RKO (cell line): ENCODE results near the gene CD1E.
"Not testable (repeated sequence)": the region's sequence is repeated elsewhere in the genome, so short reads cannot be mapped to it uniquely, and the experiment has no call there.

Experiments
- DNase-seq: peaks from one replicate; pipeline ENCODE4 v3.0.0-alpha.2; 2016; ENCODE audit warnings: low spot score

The CD1E gene

DNA sequence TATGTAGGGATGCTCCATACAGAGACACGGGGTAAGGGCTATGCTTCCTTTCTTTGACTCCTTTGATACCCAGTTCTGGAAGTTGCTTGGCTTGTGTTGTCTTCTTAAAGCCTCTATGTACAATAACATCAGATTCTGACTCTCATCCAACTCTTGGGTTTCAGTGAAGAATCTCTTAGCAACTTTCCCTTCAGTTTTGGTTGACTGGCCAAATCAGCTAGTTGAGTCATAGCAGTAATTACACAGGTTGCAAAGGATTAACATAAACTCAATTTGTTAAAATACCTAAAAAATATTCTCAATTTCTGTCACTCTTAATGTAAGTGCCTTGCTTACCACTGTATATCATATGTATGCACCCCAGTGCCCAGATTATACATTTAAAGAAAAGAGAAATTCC is 9.2 kb downstream of the CD1E start:
- DNase-seq = no peak

DNA sequence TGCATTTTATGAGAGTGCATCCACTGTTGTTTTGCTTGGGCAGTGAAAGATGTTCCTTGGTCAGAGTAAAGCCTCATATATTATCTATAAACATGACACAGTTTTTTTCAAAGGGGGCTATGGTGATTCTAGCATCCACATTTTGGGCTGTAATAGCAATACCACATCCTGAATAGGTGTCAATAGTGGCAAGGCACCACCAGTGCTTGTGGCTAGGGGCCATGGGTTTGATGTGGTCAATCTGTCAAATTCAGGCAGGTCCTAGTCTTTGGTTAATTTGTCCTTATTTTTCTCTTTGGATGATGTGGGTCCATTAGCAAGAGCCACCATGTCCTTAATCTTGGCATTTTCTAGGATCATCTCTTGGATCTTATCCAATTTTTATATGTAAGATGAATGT is 13.1 kb downstream of the CD1E start:
- no peak for DNase-seq

DNA sequence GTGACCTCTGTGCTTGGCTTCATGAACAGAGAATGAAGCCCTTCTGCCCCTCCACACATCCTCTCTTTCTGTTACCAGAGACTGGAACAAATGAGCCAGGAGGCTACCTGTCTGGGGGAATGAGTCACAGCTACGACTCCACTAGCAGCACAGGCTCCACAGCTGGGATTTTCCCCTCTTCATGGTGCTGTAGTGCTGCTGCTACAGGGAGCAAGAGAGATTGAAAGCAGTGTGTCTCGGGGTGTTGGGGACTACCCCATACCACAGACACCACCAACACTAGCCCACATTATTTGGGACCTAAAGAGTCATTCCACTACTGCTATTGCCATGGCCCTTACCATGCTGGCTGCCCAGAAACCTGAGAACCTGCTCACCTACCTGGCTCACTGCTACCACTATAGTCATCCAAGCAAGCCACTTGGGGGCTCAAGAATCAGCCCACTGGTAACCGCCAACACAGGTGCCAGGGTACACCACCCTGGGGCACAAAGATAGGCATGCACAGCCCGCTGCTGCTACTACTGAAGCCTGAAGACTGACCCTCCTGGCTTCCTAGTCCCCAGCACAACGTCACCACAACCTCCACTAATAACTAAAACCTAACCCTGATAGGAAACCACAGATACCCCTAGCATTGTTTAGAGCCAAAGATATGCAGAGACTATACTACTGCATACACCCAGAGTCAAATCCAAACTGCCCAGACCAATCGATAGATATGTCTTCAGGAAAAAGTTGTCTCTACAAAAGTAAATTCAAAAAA is 17.7 kb downstream of the CD1E start:
- no peak for DNase-seq

DNA sequence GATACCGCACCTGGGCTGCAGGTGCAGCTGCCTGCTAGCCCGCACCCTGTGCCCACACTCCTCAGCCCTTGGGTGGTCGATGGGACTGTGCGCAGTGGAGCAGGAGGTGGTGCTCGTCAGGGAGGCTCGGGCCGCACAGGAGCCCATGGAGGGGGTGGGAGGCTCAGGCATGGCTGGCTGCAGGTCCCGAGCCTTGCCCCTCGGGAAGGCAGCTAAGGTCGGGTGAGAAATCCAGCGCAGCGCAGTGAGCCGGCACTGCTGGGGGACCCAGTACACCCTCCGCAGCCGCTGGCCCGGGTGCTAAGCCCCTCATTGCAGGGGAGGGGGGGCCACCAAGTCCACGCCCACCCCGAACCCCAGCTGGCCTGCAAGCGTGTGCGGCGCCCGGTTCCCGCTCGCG is 20.4 kb downstream of the CD1E start:
- not testable (repeated sequence) for DNase-seq

DNA sequence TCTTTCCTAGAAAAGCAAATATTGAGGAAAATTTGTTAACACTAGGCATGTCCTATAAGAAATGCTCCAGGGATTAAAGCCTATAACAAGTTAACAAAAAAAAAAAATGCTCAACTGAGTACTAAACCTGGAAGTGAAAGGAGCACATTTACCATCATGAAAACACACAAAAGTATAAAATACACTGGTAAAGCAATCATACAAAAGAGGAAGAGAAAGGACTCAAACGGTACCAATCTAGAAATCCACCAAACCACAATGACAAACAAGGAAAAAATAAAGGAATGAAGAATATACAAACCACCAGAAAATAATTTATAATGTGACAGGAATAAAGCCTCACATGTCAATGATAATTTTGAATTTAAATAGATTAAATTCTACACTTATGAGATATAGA is 21.2 kb downstream of the CD1E start:
- no peak for DNase-seq

DNA sequence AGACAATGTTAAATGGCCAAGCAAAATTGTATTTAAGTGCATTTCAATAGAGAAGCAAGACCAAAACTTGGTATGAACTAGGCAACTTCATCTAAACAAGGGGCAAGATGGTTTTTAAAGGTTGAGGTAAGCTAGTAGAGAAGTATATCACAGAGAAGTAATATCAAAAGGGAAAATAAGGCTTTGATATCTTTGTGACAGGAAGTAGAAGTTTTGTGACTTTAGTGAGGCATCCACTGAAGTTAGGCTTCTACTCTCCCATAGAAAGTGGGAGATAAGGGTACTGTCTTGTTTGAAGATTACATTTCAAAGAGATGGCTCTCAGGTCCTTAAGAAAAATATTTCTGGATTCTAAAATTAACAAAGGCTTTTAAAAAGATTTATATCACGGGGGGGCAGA is 36.6 kb downstream of the CD1E start:
- no peak for DNase-seq

DNA sequence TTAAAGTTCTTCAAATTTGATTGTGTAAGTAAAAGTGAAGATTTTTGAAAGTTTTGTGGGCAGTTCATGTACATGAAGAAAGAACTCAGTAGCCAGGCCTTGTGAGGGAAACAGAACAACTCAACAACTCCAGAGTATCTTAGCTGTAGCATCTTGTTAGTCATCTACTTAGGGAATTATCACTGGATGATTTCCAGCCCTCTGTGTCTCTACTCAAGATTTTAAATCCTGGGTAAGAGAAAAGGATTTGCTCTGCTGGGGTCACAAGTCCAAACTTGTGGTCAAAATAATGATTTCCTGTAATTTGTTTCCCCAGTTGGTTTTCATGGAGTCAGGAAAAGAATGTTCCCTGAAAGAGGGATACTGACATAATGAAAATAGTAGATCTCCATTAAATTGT is 37.4 kb downstream of the CD1E start:
- no peak for DNase-seq

DNA sequence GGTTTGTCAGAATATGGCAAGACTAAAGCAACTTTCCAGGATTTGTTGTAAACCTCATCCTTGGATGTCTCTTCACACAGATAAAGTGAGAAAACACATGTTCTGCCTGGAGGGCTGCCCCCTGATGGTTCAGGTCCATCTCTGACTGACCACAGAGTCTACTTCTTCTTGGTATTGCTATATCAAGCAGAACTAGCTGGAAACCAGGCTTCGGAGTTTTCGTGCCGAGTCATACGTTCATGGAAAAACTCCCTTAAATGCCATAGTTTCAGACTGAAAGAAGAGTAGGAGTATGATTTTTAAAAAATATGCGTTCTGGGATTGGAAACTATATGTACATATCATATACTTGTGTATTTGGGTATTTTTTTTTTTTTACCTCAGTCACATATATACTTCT is 39.8 kb downstream of the CD1E start:
- no peak for DNase-seq

DNA sequence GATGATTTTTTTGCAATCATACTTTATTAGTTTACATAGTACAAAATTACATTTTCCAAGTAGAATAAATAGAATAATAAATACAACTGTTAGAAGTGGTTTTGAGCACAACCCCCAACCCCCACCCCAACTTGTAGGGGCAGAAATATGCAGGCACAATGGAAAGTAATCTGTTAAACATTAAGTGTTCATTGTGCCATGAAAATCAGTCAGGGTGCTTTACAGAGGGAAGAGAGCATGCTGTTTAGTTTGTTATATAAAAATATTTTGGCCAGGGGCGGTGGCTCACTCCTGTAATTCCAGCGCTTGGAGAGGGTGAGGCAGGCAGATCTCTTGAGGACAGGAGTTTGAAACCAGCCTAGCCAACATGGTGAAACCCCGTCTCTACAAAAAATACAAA is 43.0 kb downstream of the CD1E start:
- no peak for DNase-seq

DNA sequence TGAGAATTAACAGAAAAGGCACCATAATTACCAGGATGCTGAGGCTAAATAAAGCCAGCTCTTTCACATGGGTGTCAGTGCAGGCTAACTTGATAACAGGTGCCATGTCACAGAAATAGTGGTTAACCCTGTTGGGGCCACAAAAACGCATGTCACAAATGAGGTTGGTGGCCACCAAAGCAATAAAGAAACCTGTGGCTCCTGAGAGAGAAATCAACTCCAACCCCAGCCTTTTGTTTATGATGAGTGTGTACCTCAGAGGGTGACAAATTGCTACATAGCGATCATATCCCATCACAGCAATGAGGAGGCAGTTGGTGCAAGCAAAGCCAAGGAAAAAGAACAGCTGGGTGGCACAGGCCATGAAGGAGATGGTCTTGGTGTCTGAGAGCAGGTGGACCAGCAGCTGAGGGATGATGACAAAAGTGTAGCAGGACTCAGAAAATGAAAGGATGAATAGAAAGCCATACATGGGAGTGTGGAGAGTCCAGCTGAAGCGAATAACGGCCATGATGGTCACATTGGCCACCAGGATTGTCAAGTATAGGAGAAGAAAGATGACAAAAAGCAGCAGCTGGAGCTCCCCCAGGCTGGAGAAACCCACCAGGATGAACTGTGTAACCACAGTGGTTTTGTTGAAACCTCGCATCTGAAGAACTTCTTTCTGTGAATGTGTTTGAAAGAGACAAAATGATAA is 45.3 kb downstream of the CD1E start, which contains the start of gene OR10T2:
Gene OR10T2 (minus strand): TSS at position 649 of the 697 bp plus-strand sequence. CDS start 0 bp downstream, at position 649.
- DNase-seq = no peak

DNA sequence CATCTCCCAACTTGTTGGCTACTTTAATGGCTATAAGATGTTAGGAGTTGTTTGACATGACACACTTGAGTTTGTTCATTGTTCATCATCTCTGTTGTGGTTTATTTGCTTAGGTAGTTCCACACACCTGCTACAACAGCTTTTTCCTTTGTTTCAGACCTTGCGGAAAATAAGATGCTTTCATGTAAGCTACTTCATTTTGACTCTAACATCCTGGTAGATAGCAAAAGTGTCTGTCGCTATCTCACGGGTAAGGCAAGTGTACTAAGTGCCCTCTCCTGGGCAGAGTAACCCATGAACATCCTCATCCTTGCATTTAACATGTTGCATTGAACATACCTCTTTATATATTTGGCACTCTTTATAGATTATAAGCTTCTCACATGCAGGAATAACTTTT is 47.2 kb downstream of the CD1E start:
- no peak for DNase-seq

DNA sequence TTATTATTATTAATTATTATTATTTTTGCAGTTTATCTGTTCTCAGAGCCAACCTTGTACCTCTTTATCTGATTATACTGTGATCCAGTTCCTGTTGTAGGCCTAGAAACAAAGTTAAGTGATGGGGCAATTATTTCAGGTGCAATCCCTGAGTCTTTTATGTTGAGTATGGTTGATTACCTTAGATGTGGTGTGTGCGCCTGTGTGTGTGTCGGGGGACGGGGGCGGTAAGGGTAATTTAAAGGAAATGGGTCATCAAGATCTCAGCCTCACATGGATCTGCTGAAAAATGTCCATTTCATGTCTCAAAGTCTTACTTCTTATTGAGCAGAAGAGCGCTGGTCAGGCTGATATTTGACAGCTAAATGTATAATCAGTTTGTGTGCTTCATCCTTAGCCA is 53.4 kb downstream of the CD1E start:
- DNase-seq = no peak
